IPS-20b (cell line): ENCODE results near the gene TLE3.
A peak's percentile ranks its signal among the peaks of the same experiment; 100 is the strongest.
"Not testable (repeated sequence)": the region's sequence is repeated elsewhere in the genome, so short reads cannot be mapped to it uniquely, and the experiment has no call there.

ENCODE experiments used
- H3K27ac ChIP-seq: one replicate; pipeline ENCODE4 v1.5.1; 2013; ENCODE audit warnings: low read length
- H3K27me3 ChIP-seq: 2 replicates; pipeline ENCODE4 v1.6.1; 2013; ENCODE audit warnings: mild to moderate bottlenecking, low read length, inconsistent platforms; ENCODE audit not compliant: insufficient read depth
- H3K36me3 ChIP-seq: 2 replicates; pipeline ENCODE4 v1.6.1; 2013; ENCODE audit warnings: low read depth, mild to moderate bottlenecking, inconsistent platforms, low read length, moderate library complexity; ENCODE audit not compliant: insufficient read depth
- H3K4me1 ChIP-seq: 2 replicates; pipeline ENCODE4 v1.6.1; 2013; ENCODE audit warnings: mild to moderate bottlenecking, control low read depth, inconsistent platforms, low read length, moderate library complexity; ENCODE audit not compliant: insufficient read depth
- H3K4me3 ChIP-seq: 2 replicates; pipeline ENCODE4 v1.5.1; 2013; ENCODE audit warnings: mild to moderate bottlenecking, low read length, inconsistent platforms
- H3K9ac ChIP-seq: 2 replicates; pipeline ENCODE4 v1.6.1; 2013; ENCODE audit warnings: low read depth, mild to moderate bottlenecking, inconsistent platforms, low read length, moderate library complexity
- H3K9me3 ChIP-seq: 2 replicates; pipeline ENCODE4 v1.6.1; 2013; ENCODE audit warnings: mild to moderate bottlenecking, low read depth, low read length, inconsistent platforms; ENCODE audit not compliant: insufficient read depth

The TLE3 gene

GRCh38 chr15:70121624-70122302 is 24.0 kb upstream of the TLE3 start:
- Histone ChIP-seq H3K4me1 (no peaks in the 10 kb centered on the region), H3K9ac (no peak overlapping the region), H3K36me3 (no peaks in the 10 kb centered on the region), H3K9me3 (no peaks in the 10 kb centered on the region), H3K4me3 (no peak overlapping the region), H3K27ac (no peak overlapping the region), H3K27me3 (no peaks in the 10 kb centered on the region)

- H3K4me1 ChIP-seq: no peaks in the 10 kb centered on the region
- H3K36me3 ChIP-seq: no peaks in the 10 kb centered on the region
- no peak overlapping the region for H3K9ac ChIP-seq
- H3K27ac ChIP-seq: no peak overlapping the region
- no peak overlapping the region for H3K4me3 ChIP-seq
- H3K9me3 ChIP-seq: no peaks in the 10 kb centered on the region
- no peaks in the 10 kb centered on the region; the same call in 1 of the 2 replicates for H3K27me3 ChIP-seq
Observed at GRCh38 chr15:70120958-70121623, 23.4 kb upstream of the TLE3 start.

GRCh38 chr15:70119911-70120508 is 22.3 kb upstream of the TLE3 start:
- Histone ChIP-seq H3K36me3 (no peaks in the 10 kb centered on the region), H3K27ac (no peak overlapping the region)

GRCh38 chr15:70118599-70118998 is 20.9 kb upstream of the TLE3 start:
- Histone ChIP-seq H3K9ac (no peak overlapping the region), H3K27ac (no peak overlapping the region), H3K36me3 (no peaks in the 10 kb centered on the region), H3K4me3 (no peak overlapping the region), H3K27me3 (peaks cover 8% of the 10 kb centered on the region; the same call in 1 of the 2 replicates), H3K9me3 (no peaks in the 10 kb centered on the region), H3K4me1 (peaks cover 5% of the 10 kb centered on the region)

More at GRCh38 chr15:70119911-70120508, 22.3 kb upstream of the TLE3 start:
- Histone ChIP-seq H3K4me1 (no peaks in the 10 kb centered on the region), H3K9ac (no peak overlapping the region), H3K4me3 (no peak overlapping the region), H3K9me3 (no peaks in the 10 kb centered on the region), H3K27me3 (no peaks in the 10 kb centered on the region; the same call in 1 of the 2 replicates)

- H3K4me1 ChIP-seq: peaks cover 5% of the 10 kb centered on the region
- H3K9me3 ChIP-seq: no peaks in the 10 kb centered on the region
- H3K4me3 ChIP-seq: no peak overlapping the region
- peaks cover 9% of the 10 kb centered on the region; the same call in 1 of the 2 replicates for H3K27me3 ChIP-seq
- no peaks in the 10 kb centered on the region for H3K36me3 ChIP-seq
- H3K9ac ChIP-seq: no peak overlapping the region
- H3K27ac ChIP-seq: no peak overlapping the region
Observed at GRCh38 chr15:70116317-70116716, 18.6 kb upstream of the TLE3 start.

GRCh38 chr15:70114221-70114620 is 16.5 kb upstream of the TLE3 start:
- Histone ChIP-seq H3K4me1 (peaks cover 5% of the 10 kb centered on the region), H3K27ac (no peak overlapping the region), H3K9ac (no peak overlapping the region), H3K4me3 (no peak overlapping the region), H3K27me3 (peaks cover 22% of the 10 kb centered on the region), H3K36me3 (no peaks in the 10 kb centered on the region), H3K9me3 (no peaks in the 10 kb centered on the region)

GRCh38 chr15:70113304-70113700 is 15.6 kb upstream of the TLE3 start:
- Histone ChIP-seq H3K4me1 (peaks cover 5% of the 10 kb centered on the region), H3K27ac (no peak overlapping the region), H3K9me3 (no peaks in the 10 kb centered on the region), H3K36me3 (no peaks in the 10 kb centered on the region), H3K27me3 (peaks cover 22% of the 10 kb centered on the region), H3K4me3 (no peak overlapping the region), H3K9ac (no peak overlapping the region)

GRCh38 chr15:70112572-70113303 is 15.0 kb upstream of the TLE3 start:
- not testable (repeated sequence) for H3K9me3 ChIP-seq, H3K9ac ChIP-seq, H3K4me3 ChIP-seq, H3K4me1 ChIP-seq, H3K36me3 ChIP-seq, H3K27ac ChIP-seq
- H3K27me3 ChIP-seq: peaks cover 22% of the 10 kb centered on the region

GRCh38 chr15:70112074-70112395 is 14.3 kb upstream of the TLE3 start:
- H3K9ac ChIP-seq: no peak overlapping the region

GRCh38 chr15:70111203-70112073 is 13.7 kb upstream of the TLE3 start:
- no peak overlapping the region for H3K27ac ChIP-seq

More at GRCh38 chr15:70112074-70112395, 14.3 kb upstream of the TLE3 start:
- no peaks in the 10 kb centered on the region for H3K36me3 ChIP-seq
- H3K9me3 ChIP-seq: no peaks in the 10 kb centered on the region
- no peak overlapping the region for H3K27ac ChIP-seq
- H3K4me3 ChIP-seq: peak overlapping the region; percentile 46; the same call in 1 of the 2 replicates
- peaks cover 22% of the 10 kb centered on the region for H3K27me3 ChIP-seq
- H3K4me1 ChIP-seq: peaks cover 5% of the 10 kb centered on the region

GRCh38 chr15:70109978-70110377 is 12.3 kb upstream of the TLE3 start:
- Histone ChIP-seq H3K27me3 (peaks cover 22% of the 10 kb centered on the region), H3K4me1 (peaks cover 5% of the 10 kb centered on the region), H3K36me3 (no peaks in the 10 kb centered on the region), H3K9me3 (no peaks in the 10 kb centered on the region), H3K9ac (no peak overlapping the region), H3K27ac (no peak overlapping the region), H3K4me3 (no peak overlapping the region)

More at GRCh38 chr15:70111203-70112073, 13.7 kb upstream of the TLE3 start:
- no peaks in the 10 kb centered on the region for H3K9me3 ChIP-seq
- peaks cover 22% of the 10 kb centered on the region for H3K27me3 ChIP-seq
- no peaks in the 10 kb centered on the region for H3K36me3 ChIP-seq
- H3K4me3 ChIP-seq: peak overlapping the region; percentile 46; the same call in 1 of the 2 replicates
- peaks cover 5% of the 10 kb centered on the region for H3K4me1 ChIP-seq
- H3K9ac ChIP-seq: no peak overlapping the region
